Nephron progenitor cell (in vitro differentiated cells): Measurements from ENCODE around the gene DTX1.

ENCODE experiments used
- DNase-seq: peaks from one replicate; pipeline ENCODE4 v3.0.0; 2021
- H3K27ac Mint-ChIP-seq: 2 replicates; pipeline ENCODE4 v1.8.0; 2021; ENCODE audit warnings: mild to moderate bottlenecking, moderate library complexity, mixed read lengths
- H3K27me3 Mint-ChIP-seq: 2 replicates; pipeline ENCODE4 v1.8.0; 2021; ENCODE audit warnings: mild to moderate bottlenecking, low read depth, mixed read lengths; ENCODE audit not compliant: poor library complexity
- H3K36me3 Mint-ChIP-seq: 2 replicates; pipeline ENCODE4 v1.8.0; 2021; ENCODE audit warnings: low read depth, mixed read lengths
- H3K4me1 Mint-ChIP-seq: 2 replicates; pipeline ENCODE4 v1.8.0; 2021; ENCODE audit warnings: mixed read lengths
- H3K4me3 Mint-ChIP-seq: 2 replicates; pipeline ENCODE4 v1.8.0; 2021; ENCODE audit warnings: mild to moderate bottlenecking, moderate library complexity, mixed read lengths
- H3K9me3 Mint-ChIP-seq: 2 replicates; pipeline ENCODE4 v1.8.0; 2021; ENCODE audit warnings: mild to moderate bottlenecking, moderate library complexity, mixed read lengths
- CTCF ChIP-seq: fragments of 200-600 bp; sonication (generic); IDR thresholded peaks from 2 replicates; pipeline ENCODE4 v1.5.0; 2021; ENCODE audit warnings: antibody characterized with exemption

DTX1 gene

GRCh38 chr12:113109360-113109759 is 52.8 kb downstream of the DTX1 start:
- H3K9me3 Mint-ChIP-seq, result no peaks in the 10 kb centered on the region
- no peak for DNase-seq
- no peak overlapping the region for H3K27ac Mint-ChIP-seq
- H3K36me3 Mint-ChIP-seq, result no peaks in the 10 kb centered on the region
- peaks cover 3% of the 10 kb centered on the region for H3K4me1 Mint-ChIP-seq
- H3K4me3 Mint-ChIP-seq, result no peak overlapping the region
- H3K27me3 Mint-ChIP-seq, result peaks cover 43% of the 10 kb centered on the region
- TF ChIP-seq CTCF, result no peak

GRCh38 chr12:113109872-113110599 is 53.5 kb downstream of the DTX1 start:
- no peak for DNase-seq
- H3K27me3 Mint-ChIP-seq, result peaks cover 37% of the 10 kb centered on the region

GRCh38 chr12:113111247-113111646 is 54.7 kb downstream of the DTX1 start:
- TF ChIP-seq CTCF, result no peak
- H3K27ac Mint-ChIP-seq, result no peak overlapping the region
- no peaks in the 10 kb centered on the region for H3K9me3 Mint-ChIP-seq
- peaks cover 31% of the 10 kb centered on the region for H3K27me3 Mint-ChIP-seq
- DNase-seq, result no peak
- no peaks in the 10 kb centered on the region for H3K36me3 Mint-ChIP-seq
- no peak overlapping the region for H3K4me3 Mint-ChIP-seq
- peaks cover 3% of the 10 kb centered on the region for H3K4me1 Mint-ChIP-seq

More at GRCh38 chr12:113109872-113110599, 53.5 kb downstream of the DTX1 start:
- Mint-ChIP-seq H3K4me3 (no peak overlapping the region), H3K36me3 (no peaks in the 10 kb centered on the region), H3K27ac (no peak overlapping the region), H3K9me3 (no peaks in the 10 kb centered on the region), H3K4me1 (peaks cover 3% of the 10 kb centered on the region)
- no peak for TF ChIP-seq CTCF

- no peak for DNase-seq
- TF ChIP-seq CTCF, result no peak
- Mint-ChIP-seq H3K4me3 (no peak overlapping the region), H3K27me3 (peaks cover 21% of the 10 kb centered on the region), H3K4me1 (peaks cover 3% of the 10 kb centered on the region), H3K27ac (no peak overlapping the region), H3K9me3 (no peaks in the 10 kb centered on the region), H3K36me3 (no peaks in the 10 kb centered on the region)
Observed at GRCh38 chr12:113112043-113112899, 55.7 kb downstream of the DTX1 start.

GRCh38 chr12:113113397-113113796 is 56.9 kb downstream of the DTX1 start:
- Mint-ChIP-seq H3K4me1 (peaks cover 3% of the 10 kb centered on the region), H3K27ac (no peak overlapping the region), H3K4me3 (no peak overlapping the region), H3K9me3 (no peaks in the 10 kb centered on the region), H3K27me3 (peaks cover 16% of the 10 kb centered on the region), H3K36me3 (no peaks in the 10 kb centered on the region)
- DNase-seq, result no peak
- TF ChIP-seq CTCF, result no peak
